ENCODE results near the gene MPST.

- no peak for TF ChIP-seq EZH2phosphoT487 (IDR thresholded peaks at IDR 0.05; ENCODE audit: low read depth)
- no peak for TF ChIP-seq CTCF (IDR thresholded peaks at IDR 0.05; ENCODE audit: low read depth, low read length)
Measured at GRCh38 chr22:36985211-36985889, 34.2 kb upstream of the MPST start.

All from OCI-LY3 (cell line).